HL-60/S4 treated with phorbol 12-myristate 13-acetate at 8.2 ng/mL for 4 days and 3 days (cell line): ENCODE results near the gene ATOH7.
"Not testable (repeated sequence)": the region's sequence is repeated elsewhere in the genome, so short reads cannot be mapped to it uniquely, and the experiment has no call there.

ENCODE experiments used
- in situ Hi-C: fragments of 300-500 bp; cut with MboI; formaldehyde crosslinking; loops from 2 replicates; pipeline ENCODE4 v1.15.0; 2022; ENCODE audit warnings: low sequenced_read_pairs

ATOH7 gene

DNA sequence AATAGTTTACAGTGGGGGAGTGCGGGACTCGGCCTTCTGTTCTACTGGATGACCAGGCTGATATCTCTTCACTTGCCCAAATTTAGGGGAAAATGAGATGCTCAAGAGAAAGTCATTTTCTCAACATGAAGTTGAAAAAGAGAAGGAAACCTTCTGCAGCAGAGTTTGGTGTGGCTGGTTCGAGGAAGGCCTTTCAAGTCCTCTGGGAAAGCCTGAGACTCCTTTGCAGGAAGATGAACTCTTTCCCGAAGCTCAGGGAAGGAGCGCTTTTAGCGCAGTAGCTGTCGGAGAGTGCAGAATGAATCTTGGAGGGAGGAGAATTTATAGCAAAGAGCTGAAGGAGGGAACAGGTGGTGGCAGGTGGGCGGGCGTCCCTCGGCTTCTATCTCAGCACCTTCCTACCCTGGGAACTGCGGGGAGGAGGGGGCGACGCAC is at the start of gene ATOH7:
TSS of gene ATOH7 (minus strand) at position 297 of the 435 bp plus-strand sequence. CDS start 436 bp downstream, outside the sequence.
- in situ Hi-C loops = no loop called here

- in situ Hi-C loops = no loop called here
Measured at GRCh38 chr10:68280758-68281157, 48.8 kb upstream of the ATOH7 start.

- in situ Hi-C loops = not testable (repeated sequence)
Measured at GRCh38 chr10:68278906-68279753, 47.2 kb upstream of the ATOH7 start.

DNA sequence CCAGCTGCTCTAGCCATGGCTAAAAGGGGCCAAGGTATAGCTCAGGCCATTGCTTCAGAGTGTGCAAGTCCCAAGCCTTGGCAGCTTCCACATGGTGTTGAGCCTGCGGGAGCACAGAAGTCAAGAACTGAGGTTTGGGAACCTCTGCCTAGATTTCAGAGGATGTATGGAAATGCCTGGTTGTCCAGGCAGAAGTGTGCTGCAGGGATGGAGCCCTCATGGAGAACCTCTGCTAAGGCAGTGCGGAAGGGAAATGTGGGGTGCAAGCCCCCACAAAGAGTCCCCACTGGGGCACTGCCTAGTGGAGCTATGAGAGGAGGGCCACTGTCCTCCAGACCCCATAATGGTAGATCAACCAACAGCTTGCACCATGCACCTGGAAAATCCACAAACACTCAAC is 45.9 kb upstream of the ATOH7 start:
- in situ Hi-C loops = not testable (repeated sequence)

- in situ Hi-C loops = no loop called here
Measured at GRCh38 chr10:68276224-68276623, 44.3 kb upstream of the ATOH7 start.

GRCh38 chr10:68275600-68276126 is 43.8 kb upstream of the ATOH7 start:
- in situ Hi-C loops = no loop called here

DNA sequence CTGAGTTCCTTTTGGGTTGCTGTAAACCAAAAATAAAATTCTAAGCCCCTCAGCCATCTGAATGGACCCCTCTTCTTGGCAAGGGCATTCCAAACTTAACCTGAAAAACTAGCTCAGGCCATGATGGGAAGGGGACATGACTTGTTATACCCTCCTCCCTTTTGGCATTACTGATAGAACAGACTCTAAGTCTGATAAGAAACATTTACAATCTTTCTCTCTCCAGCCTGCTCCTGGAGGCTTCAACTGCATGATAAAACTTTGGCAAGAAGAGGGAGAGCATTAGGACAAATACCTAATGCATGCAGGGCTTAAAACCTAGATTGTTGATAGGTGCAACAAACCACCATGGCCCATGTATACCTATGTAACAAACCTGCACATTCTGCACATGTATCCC is 40.9 kb upstream of the ATOH7 start:
- in situ Hi-C loops = no loop called here

DNA sequence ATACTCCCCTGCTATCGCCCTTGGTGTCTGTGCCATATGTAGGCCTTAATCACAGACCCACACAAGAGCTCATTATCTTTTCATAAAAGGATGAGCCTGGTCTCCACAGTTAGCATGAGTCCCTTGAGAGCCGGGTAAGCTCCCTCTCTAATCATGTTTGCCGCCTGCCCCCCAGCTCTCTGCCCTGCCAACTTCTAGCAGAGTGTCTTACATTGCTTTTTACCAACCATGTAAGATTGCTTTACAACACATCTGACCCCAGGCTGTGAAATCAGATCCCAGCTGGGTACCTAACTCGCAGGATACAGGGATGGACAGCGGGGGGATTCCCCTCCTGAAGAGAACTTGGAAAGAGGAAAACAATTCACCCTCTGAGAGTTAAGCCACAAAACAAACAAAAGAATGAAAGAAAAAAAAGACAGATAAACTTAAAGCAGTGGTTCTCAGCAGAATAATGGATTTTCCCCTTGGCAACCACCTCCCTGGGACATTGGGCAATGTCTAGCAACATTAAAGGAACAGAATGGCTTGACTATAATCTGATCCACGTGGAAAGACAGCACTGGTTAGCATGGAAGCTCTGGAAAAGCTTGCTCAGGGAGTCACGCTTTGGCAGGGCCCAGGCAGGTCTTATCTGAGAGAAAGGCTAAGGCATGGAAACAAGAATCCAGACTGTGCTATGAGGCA is 39.4 kb upstream of the ATOH7 start:
- in situ Hi-C loops = no loop called here

- in situ Hi-C loops = no loop called here
Measured at GRCh38 chr10:68269562-68270290, 37.8 kb upstream of the ATOH7 start.

DNA sequence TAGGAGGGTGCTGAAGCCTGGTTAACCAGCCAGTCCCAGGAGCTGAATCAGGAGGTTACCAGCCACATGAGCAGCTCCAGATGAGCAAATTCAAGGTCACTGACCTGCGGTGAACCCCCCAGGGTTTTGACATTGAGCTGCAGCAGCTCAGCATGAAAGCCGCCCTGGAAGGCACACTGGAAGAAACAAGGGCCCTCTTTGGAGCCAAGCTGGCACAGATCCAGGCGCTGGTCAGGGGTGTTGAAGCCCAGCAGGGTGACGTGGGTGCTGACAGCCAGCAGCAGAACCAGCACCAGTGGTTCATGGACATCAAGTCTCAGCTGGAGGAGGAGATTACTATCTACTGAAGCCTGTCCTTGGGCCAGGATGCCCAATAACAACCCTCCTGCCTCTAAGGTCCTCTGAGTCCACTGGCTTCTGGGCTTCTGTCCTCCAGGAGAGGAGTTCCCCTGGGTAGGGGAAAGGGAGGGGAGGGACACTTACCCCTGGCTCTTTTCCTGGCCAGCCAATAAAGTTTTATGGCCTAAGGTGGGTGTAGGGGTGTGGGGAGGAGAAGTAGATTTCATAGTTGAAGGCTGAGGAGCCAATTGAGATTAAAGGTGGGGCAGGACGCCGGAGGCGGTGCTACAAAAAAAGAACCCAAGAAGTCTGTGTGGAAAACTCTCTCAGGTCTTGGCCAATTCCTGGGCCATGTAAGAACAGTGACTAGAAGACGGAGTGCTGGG is 29.4 kb upstream of the ATOH7 start:
- in situ Hi-C loops = no loop called here

GRCh38 chr10:68253346-68253745 is 21.4 kb upstream of the ATOH7 start:
- in situ Hi-C loops = no loop called here

- in situ Hi-C loops = no loop called here
Measured at GRCh38 chr10:68251625-68252495, 19.9 kb upstream of the ATOH7 start.

GRCh38 chr10:68251151-68251550 is 19.2 kb upstream of the ATOH7 start:
- in situ Hi-C loops = no loop called here

GRCh38 chr10:68249297-68249696 is 17.4 kb upstream of the ATOH7 start:
- in situ Hi-C loops = no loop called here

DNA sequence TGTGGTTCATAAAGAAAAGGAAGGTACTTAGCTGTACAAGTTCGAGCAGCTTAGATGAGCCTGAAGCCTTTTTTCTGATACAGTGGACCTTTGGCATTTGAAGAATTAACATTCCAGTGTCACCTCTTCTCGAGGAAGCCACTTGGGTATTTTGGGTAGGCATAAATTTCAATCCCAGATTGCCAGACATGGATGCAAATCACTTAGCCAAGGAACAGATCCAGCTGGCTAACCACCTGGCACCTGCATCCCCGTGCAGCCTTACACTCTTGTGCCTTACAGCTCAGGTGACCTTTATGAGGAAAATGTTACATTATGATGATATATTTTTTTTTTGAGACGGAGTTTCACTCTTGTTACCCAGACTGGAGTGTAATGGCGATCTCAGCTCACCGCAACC is 16.0 kb upstream of the ATOH7 start:
- in situ Hi-C loops = no loop called here

DNA sequence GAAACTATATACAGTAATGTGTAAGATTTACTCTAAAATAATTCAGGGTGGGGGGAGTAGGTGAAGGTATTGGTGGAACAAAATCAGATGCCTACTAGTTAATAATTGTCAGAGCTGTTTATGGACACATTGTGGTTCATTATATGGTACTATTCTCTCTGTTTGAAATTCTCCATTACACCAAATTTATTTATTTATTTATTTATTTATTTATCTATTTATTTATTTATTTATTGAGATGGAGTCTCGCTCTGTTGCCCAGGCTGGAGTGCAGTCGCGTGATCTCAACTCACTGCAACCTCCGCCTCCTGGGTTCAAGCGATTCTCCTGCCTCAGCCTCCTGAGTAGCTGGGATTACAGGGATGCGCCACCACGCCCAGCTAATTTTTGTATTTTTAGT is 14.5 kb upstream of the ATOH7 start:
- in situ Hi-C loops = not testable (repeated sequence)

DNA sequence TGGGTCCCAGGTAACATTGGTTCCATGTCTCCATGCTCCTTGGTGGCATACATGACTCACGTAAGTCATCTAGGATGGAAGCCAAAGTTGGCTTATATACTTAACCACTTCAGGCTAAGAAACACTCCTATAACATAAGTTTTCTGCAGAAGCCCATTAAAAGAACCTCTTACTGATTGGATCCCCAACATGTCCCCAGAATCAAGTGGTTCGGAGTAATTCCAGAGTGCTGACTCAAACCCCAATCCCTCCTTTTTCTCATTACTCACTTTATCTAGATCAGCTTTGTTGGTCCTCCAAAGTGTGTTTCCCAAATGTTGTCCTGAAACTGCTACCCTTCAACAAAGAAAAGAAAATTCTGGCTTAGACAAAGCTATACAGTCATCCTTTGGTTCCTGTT is 10.1 kb upstream of the ATOH7 start:
- in situ Hi-C loops = no loop called here

DNA sequence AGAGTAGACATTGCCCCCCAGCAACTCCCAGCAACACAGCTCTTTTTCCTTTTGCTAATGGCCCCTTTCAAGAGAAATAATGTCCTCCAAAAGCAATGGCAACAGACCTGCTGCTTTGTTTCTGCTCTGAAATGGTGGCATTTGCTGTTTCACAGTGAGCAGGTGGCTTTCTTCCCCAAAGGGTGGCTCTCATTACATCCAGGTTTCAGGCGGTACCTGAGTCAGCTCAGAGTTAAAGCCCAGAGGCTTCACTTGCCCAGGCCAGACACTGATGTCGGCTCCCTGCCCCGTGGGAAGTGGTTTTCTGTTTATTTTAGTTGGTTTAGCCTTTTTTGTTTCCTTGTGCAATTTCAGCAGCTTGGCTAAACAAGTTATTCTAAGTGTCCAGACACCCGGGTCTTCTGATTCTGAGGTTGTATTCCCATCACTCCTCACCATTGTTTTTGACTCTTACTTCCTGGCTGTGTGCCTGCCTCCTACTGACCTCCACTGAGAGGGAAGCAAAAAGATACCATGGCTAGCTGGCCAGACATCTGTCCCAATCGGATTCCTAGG is 7.8 kb upstream of the ATOH7 start:
- in situ Hi-C loops = no loop called here

- in situ Hi-C loops = no loop called here
Measured at GRCh38 chr10:68239069-68239468, 7.2 kb upstream of the ATOH7 start.
